Right ventricle myocardium inferior (tissue), 1 donor: ENCODE measurements around the gene CDH23. TPM values are rescaled to one million over a fixed set of nuclear protein-coding genes. Genes with fewer than 3 reads are reported as not detected.
A peak's percentile ranks its signal among the peaks of the same experiment; 100 is the strongest.

Experiments used
- ATAC-seq: fragments of 200-7000 bp; cut with Tn5 transposase; one replicate; pipeline ENCODE4 v1.9.1; 2020; ENCODE audit warnings: mild to moderate bottlenecking, moderate library complexity
- DNase-seq: peaks from one replicate; pipeline ENCODE4 v3.0.0; 2021; ENCODE audit errors: missing footprints
- intact Hi-C: fragments of 100-400 bp; cut with DNase I; formaldehyde crosslinking; loops from one replicate; pipeline ENCODE4 v1.11.0; 2022
- total RNA-seq: library from RNA; stranded (reverse); fragmentation: NEBNext Ultra II Directional; extraction: Animal tissue kit (Norgen Biotek cat#: 25700); gene quantifications from one replicate; pipeline ENCODE4 v1.2.1, GENCODE V29; 2021
- donor health status: DM: no; HTN: yes; CAD: no; lungs with severe emphysema.

The CDH23 gene
- total RNA-seq, 1 donor from 2014 or later = 4.8 TPM

GRCh38 chr10:71747551-71748523 lies 351.1 kb downstream of the CDH23 start:
- ATAC-seq (peak; percentile 12), DNase-seq (peak; percentile 81)
- intact Hi-C loops = loop anchor here (2.0 kb wide), 1 partner anchor 19 kb away; no protein-coding TSS in a partner anchor

GRCh38 chr10:71748671-71749191 lies 352.0 kb downstream of the CDH23 start:
- DNase-seq = peak; percentile 93
- intact Hi-C loops = loop anchor here (2.0 kb wide), 1 partner anchor 20 kb away; no protein-coding TSS in a partner anchor
- peak; percentile 63 for ATAC-seq

- intact Hi-C loops = loop anchor here (2.0 kb wide), 1 partner anchor 21 kb away; no protein-coding TSS in a partner anchor
- ATAC-seq (no peak), DNase-seq (no peak)
These were observed 352.7 kb downstream of the CDH23 start for GRCh38 chr10:71749396-71749795.

- ATAC-seq = no peak
- intact Hi-C loops = no loop called here
- DNase-seq = peak; percentile 78
These were observed 353.6 kb downstream of the CDH23 start for GRCh38 chr10:71750124-71750841.

GRCh38 chr10:71750986-71751385 lies 354.3 kb downstream of the CDH23 start:
- intact Hi-C loops = no loop called here
- DNase-seq (peak; percentile 66), ATAC-seq (no peak)

GRCh38 chr10:71751515-71752224 lies 354.9 kb downstream of the CDH23 start:
- DNase-seq (peak; percentile 57), ATAC-seq (no peak)
- intact Hi-C loops = no loop called here

- intact Hi-C loops = no loop called here
- no peak for ATAC-seq
- peak; percentile 71 for DNase-seq
These were observed 355.8 kb downstream of the CDH23 start for GRCh38 chr10:71752391-71753090.

GRCh38 chr10:71753091-71753959 lies 356.6 kb downstream of the CDH23 start:
- ATAC-seq (peak; percentile 18), DNase-seq (peak; percentile 84)
- intact Hi-C loops = no loop called here

- intact Hi-C loops = no loop called here
- DNase-seq = peak; percentile 61
- ATAC-seq = no peak
These were observed 357.3 kb downstream of the CDH23 start for GRCh38 chr10:71753960-71754505.

GRCh38 chr10:71754562-71754961 lies 357.8 kb downstream of the CDH23 start:
- ATAC-seq (no peak), DNase-seq (peak; percentile 6)
- intact Hi-C loops = no loop called here

- peak; percentile 46 for DNase-seq
- intact Hi-C loops = no loop called here
- ATAC-seq = no peak
These were observed 358.6 kb downstream of the CDH23 start for GRCh38 chr10:71755179-71755879.

GRCh38 chr10:71756311-71757191 lies 359.8 kb downstream of the CDH23 start:
- intact Hi-C loops = no loop called here
- DNase-seq = no peak

GRCh38 chr10:71757399-71757922 lies 360.7 kb downstream of the CDH23 start:
- DNase-seq = no peak
- peak; percentile 57 for ATAC-seq

More at GRCh38 chr10:71756311-71757191, 359.8 kb downstream of the CDH23 start:
- no peak for ATAC-seq

GRCh38 chr10:71761105-71761511 lies 364.4 kb downstream of the CDH23 start:
- intact Hi-C loops = no loop called here
- ATAC-seq (no peak), DNase-seq (no peak)

More at GRCh38 chr10:71757399-71757922, 360.7 kb downstream of the CDH23 start:
- intact Hi-C loops = no loop called here

- peak; percentile 38 for ATAC-seq
- intact Hi-C loops = no loop called here
- peak; percentile 61 for DNase-seq
These were observed 364.9 kb downstream of the CDH23 start for GRCh38 chr10:71761541-71762113.
